Measurements from ENCODE around the gene RASD2. TPM values are rescaled to one million over a fixed set of nuclear protein-coding genes. Genes with fewer than 3 reads are reported as not detected.

RASD2 gene
- total RNA-seq, 1 donor: 0.52 TPM

DNA sequence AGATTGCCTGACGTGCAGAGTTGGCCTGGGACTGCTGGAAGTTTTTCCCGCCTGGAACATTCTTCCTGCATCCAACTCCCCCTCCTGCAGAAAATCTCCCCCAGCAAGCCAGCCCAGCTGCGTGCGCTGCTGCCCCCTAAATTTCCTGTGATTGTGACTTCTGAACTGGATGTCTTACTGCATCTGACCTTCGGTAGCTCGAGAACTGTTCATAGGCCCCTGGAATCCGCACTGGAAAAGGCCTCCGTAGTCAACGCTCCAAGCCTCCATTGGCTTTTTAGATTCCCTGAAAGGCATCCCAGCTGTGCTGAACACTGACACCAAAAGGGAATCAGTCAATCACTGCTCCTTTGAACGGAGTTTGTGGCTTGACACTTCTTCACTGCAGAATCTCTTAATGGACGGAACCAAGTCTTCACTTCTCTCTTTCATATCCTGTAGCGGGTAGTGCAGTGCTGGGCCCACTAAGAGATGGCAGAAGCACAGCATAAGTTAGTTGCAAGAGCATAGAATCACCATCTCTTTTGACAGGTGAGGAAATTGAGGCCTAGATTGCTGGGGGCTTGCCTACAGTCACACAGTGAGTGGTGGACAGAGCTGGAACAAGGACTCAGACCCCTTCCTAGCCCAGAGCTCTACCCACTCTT is 14.2 kb upstream of the RASD2 start:
- no peaks in the 10 kb centered on the region for H3K9me3 ChIP-seq (ENCODE audit: low read depth, low read length)
- H3K4me1 ChIP-seq (ENCODE audit: insufficient read depth, low read length): no peaks in the 10 kb centered on the region
- H3K27me3 ChIP-seq (ENCODE audit: insufficient read depth, low read length): no peaks in the 10 kb centered on the region
- H3K4me3 ChIP-seq (ENCODE audit: low read length): no peak overlapping the region

DNA sequence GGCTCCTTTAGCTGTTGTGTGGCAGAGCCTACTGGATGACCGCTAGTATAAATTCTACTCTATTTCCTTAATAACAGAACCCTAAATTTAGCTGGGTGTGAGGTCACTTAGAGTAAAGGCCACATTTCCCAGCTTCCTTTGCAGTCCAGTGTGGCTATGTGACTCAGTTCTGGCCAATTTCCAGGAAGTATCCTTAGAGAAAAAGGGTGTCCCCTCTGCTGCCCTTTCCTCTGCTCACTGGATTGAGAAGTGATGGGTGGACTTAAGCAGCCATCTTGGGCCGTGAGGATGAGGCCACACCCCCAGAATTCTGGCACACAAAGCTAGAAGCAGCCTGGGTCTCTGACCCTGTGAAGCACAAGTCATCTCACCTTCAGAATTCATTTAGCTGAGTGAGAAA is 11.7 kb upstream of the RASD2 start:
- Histone ChIP-seq H3K4me1 (ENCODE audit: insufficient read depth, low read length) (no peaks in the 10 kb centered on the region), H3K9me3 (ENCODE audit: low read depth, low read length) (no peaks in the 10 kb centered on the region), H3K27me3 (ENCODE audit: insufficient read depth, low read length) (no peaks in the 10 kb centered on the region), H3K4me3 (ENCODE audit: low read length) (no peak overlapping the region)

DNA sequence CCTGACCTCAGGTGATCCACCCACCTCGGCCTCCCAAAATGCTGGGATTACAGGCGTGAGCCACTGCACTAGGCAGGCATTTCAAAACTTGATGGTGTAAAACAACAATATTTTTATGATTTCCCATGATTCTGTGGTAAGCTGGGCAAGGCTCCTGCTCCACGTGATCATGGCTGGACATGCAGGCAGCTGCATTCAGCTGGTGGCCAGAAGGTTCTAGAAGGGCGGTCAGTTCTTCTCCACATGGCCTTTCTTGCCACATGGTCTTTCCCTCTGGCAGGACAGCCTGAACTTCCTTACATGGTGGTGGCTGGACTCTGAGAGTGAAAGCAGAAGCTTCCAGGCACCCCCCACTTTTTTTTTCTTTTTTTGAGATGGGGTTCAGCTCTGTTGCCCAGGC is 9.9 kb upstream of the RASD2 start:
- H3K4me3 ChIP-seq (ENCODE audit: low read length): no peak overlapping the region
- H3K27me3 ChIP-seq (ENCODE audit: insufficient read depth, low read length): no peaks in the 10 kb centered on the region
- H3K4me1 ChIP-seq (ENCODE audit: insufficient read depth, low read length): no peaks in the 10 kb centered on the region
- no peaks in the 10 kb centered on the region for H3K9me3 ChIP-seq (ENCODE audit: low read depth, low read length)

DNA sequence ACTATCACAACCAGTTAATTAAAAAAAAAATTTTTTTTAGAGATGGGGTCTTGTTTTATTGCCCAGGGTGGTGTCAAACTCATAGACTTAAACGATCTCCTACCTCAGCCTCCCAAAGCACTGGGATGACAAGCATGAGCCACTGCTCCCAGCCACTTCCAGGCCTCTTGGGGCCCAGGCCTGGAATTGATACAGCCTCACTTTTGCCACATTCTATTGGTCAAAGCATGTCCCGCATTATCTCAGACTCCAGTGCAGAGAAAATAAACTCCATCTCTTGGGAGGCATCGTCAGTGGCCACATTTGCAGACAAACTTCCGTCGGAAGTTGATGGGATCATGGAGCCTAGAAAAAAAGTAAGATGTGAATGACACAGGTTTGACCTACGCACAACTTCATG is 9.4 kb upstream of the RASD2 start:
- no peaks in the 10 kb centered on the region for H3K4me1 ChIP-seq (ENCODE audit: insufficient read depth, low read length)
- H3K4me3 ChIP-seq (ENCODE audit: low read length): no peak overlapping the region
- no peaks in the 10 kb centered on the region for H3K9me3 ChIP-seq (ENCODE audit: low read depth, low read length)
- no peaks in the 10 kb centered on the region for H3K27me3 ChIP-seq (ENCODE audit: insufficient read depth, low read length)

DNA sequence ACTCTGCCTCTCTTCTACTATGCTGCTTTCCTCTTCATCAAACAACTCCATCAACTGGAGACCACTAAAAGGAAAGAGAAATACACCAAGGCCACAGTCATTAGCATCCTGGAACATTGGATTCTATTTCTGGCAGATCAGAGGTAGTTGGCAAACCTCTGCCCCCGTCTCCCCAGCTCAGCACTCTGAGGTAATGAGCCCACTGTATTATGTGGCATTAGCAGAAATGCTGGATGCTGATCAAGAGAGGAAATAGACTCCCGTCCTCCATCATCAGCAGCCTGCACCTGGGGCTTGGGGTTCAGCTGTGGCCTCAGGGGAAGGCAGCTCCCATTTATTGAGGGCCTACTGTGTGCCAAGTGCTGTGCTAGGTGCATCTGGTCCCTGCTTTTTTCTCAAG is 9.0 kb upstream of the RASD2 start:
- Histone ChIP-seq H3K27me3 (ENCODE audit: insufficient read depth, low read length) (no peaks in the 10 kb centered on the region), H3K4me1 (ENCODE audit: insufficient read depth, low read length) (no peaks in the 10 kb centered on the region), H3K4me3 (ENCODE audit: low read length) (no peak overlapping the region), H3K9me3 (ENCODE audit: low read depth, low read length) (no peaks in the 10 kb centered on the region)

DNA sequence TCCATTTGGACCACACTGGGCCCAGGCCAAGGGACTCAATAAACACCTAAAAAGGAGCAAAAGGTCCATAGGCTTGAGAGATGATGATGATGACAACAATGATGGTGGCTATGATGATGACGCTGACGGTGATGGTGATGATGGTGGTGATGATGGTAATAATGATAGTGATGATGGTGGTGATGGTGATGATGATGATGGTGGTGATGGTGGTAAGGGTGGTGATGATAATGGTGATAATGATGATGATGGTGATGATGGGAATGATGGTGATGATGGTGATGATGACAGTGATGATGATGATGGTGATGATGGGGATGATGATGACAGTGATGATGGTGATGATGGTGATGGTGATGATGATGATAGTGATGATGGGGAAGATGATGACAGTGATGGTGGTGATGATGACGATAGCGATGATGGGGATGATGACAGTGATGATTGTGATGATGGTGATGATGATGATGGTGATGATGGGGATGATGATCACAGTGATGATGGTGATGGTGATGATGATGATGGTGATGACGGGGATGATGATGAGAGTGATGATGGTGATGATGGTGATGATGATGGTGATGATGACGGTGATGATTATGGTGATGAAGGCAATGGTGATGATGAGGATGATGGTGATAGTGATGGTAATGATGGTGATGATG is 7.1 kb upstream of the RASD2 start:
- no peaks in the 10 kb centered on the region for H3K4me1 ChIP-seq (ENCODE audit: insufficient read depth, low read length)
- H3K27me3 ChIP-seq (ENCODE audit: insufficient read depth, low read length): no peaks in the 10 kb centered on the region
- no peak overlapping the region for H3K4me3 ChIP-seq (ENCODE audit: low read length)
- no peaks in the 10 kb centered on the region for H3K9me3 ChIP-seq (ENCODE audit: low read depth, low read length)

DNA sequence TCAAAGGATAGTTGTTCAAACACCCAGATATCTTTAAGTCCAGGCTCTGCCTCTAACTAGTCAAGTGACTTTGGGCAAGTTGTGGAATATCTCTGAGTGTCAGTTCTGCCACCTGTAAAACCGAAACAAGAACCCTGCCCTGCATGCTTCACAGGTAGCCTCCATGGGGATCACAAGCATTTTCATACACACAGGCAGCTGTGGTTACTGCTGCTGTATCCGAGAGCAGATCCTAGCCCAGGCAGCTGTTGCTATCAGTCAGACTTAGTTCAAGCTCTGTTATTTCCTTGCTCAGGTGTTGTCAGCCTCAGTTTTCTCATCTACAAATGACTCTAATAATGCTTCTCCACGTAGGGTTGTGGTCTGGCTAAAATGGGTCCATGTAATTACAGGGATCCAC is 6.5 kb upstream of the RASD2 start:
- Histone ChIP-seq H3K4me3 (ENCODE audit: low read length) (no peak overlapping the region), H3K9me3 (ENCODE audit: low read depth, low read length) (no peaks in the 10 kb centered on the region), H3K4me1 (ENCODE audit: insufficient read depth, low read length) (no peaks in the 10 kb centered on the region), H3K27me3 (ENCODE audit: insufficient read depth, low read length) (peaks cover 5% of the 10 kb centered on the region)

DNA sequence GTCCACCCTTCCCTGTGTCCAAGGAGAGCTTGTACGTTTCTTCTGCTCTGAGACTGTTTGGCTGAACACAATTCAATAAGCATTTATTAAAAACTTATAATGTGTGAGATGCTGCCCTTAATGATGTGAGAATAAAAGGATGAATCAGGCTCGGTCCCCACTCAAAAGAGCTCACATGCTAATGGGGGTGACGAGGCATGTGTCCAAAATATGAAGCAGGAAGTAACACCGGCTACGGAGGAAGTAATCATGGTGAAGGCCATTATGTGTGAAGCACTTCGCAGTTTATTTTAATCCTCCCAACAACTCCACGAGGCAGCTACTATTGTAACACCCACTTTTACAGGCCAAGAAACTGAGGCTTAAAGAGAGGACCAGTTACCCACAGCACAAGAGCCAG is 3.4 kb upstream of the RASD2 start:
- peaks cover 25% of the 10 kb centered on the region for H3K27me3 ChIP-seq (ENCODE audit: insufficient read depth, low read length)
- H3K4me3 ChIP-seq (ENCODE audit: low read length): no peak overlapping the region
- H3K4me1 ChIP-seq (ENCODE audit: insufficient read depth, low read length): peaks cover 18% of the 10 kb centered on the region
- H3K9me3 ChIP-seq (ENCODE audit: low read depth, low read length): no peaks in the 10 kb centered on the region

DNA sequence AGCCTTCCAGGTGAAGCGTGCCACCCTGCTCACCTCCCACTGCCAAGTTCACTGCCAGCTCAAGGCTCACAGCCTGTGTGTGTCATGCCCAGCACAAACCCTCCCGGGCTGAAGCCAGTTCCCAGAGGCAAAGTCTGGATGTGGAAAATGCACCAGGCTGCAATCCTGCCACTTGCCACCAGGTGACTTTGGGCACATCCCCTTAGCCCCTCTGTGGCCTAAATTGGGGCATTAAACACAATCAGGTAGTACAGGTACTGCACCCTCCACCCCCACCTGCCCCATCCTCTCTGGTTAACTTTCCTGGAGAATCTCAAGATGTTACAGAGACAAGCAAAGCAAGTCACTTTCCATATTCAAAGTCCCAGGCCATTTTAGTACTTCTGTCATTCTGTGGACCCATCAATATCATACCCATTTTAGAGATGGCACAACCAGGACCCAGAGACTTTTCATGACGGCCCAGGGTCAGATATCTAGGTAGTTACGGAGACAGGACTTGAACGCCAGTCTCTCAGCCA is 1.8 kb upstream of the RASD2 start:
- no peaks in the 10 kb centered on the region for H3K9me3 ChIP-seq (ENCODE audit: low read depth, low read length)
- no peak overlapping the region for H3K4me3 ChIP-seq (ENCODE audit: low read length)
- H3K27me3 ChIP-seq (ENCODE audit: insufficient read depth, low read length): peaks cover 27% of the 10 kb centered on the region
- peaks cover 18% of the 10 kb centered on the region for H3K4me1 ChIP-seq (ENCODE audit: insufficient read depth, low read length)

DNA sequence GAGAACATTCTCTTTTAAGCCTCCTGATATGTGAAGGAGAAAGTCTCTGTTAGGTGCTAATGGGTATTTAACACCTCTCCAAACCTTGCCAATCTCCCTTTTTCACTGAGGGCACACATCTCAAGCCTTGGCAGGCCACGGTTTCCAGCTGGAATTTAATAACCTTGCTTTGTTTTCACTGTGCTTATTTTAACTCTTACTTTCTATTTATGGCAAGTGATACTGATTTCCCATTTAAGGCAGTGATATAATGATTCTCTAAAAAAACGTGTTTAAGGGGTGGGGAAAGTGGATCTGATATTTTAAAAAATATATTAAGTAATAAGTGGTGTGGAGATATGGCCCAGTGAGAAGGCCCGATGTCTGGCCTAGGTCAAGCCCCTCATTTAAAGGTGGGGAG is 1.1 kb upstream of the RASD2 start:
- Histone ChIP-seq H3K4me3 (ENCODE audit: low read length) (no peak overlapping the region), H3K27me3 (ENCODE audit: insufficient read depth, low read length) (peaks cover 27% of the 10 kb centered on the region), H3K4me1 (ENCODE audit: insufficient read depth, low read length) (peaks cover 18% of the 10 kb centered on the region), H3K9me3 (ENCODE audit: low read depth, low read length) (no peaks in the 10 kb centered on the region)

DNA sequence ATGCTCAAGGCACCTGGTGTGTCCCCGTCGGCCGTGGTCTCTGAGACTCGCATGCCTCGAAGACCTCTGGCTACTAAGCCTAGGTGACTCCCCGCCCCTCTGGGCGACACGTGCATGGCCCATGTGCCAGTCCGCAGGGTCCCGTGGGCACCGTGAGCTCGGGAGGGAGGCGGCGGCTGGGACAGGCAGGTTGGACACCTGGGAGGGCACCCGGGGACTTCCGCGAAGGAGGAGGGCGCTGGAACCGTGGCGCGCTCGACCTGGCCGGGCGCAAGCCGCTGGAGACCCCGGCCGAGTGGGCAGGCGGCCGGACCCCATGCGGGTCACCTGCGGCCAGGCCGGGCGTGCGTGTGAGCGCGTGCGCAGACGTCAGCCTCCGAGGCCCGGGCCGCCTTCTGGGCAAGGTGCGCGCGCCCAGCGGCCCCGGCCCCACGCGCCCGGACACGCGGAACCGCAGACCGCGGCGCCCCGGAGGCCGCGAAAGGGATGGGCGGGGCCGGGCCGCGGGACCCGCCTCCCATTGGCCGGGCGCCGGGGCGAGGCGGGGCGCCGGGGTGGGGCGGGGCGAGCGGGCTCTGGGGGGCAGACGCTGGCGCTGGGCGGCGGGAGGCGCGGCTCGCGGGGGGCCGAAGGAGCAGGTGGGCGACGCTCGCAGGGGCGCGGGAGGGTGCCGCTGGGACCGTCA is 579 bp upstream of the RASD2 start:
- Histone ChIP-seq H3K9me3 (ENCODE audit: low read depth, low read length) (no peaks in the 10 kb centered on the region), H3K4me1 (ENCODE audit: insufficient read depth, low read length) (peaks cover 18% of the 10 kb centered on the region), H3K27me3 (ENCODE audit: insufficient read depth, low read length) (peaks cover 27% of the 10 kb centered on the region), H3K4me3 (ENCODE audit: low read length) (peak overlapping the region; percentile 20)

DNA sequence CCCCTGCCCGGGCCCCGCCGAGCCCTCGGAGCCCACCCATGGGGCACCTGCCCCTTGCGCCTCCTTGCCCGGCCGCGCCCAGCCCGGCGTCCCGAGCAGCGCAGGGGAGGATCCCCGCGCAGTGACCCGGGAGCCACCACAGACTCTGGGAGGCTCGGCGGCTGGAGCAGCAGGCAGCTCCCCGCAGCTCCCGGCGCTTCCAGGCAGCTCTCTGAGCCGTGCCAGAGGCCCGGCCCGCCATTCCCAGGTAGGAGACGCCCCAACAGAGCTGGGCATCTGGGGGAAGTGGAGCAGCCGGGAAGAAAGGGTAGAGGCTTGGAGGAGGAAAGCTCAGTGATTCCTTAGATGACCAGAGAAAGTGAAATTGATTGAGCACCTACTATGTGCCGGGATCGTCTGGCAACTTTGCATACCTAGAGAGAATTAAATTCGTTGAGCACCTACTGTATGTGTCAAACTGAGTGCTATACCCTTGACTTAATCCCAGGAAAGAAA is 670 bp downstream of the RASD2 start:
- no peak overlapping the region for H3K4me3 ChIP-seq (ENCODE audit: low read length)
- H3K9me3 ChIP-seq (ENCODE audit: low read depth, low read length): no peaks in the 10 kb centered on the region
- H3K27me3 ChIP-seq (ENCODE audit: insufficient read depth, low read length): peaks cover 27% of the 10 kb centered on the region
- peaks cover 18% of the 10 kb centered on the region for H3K4me1 ChIP-seq (ENCODE audit: insufficient read depth, low read length)

DNA sequence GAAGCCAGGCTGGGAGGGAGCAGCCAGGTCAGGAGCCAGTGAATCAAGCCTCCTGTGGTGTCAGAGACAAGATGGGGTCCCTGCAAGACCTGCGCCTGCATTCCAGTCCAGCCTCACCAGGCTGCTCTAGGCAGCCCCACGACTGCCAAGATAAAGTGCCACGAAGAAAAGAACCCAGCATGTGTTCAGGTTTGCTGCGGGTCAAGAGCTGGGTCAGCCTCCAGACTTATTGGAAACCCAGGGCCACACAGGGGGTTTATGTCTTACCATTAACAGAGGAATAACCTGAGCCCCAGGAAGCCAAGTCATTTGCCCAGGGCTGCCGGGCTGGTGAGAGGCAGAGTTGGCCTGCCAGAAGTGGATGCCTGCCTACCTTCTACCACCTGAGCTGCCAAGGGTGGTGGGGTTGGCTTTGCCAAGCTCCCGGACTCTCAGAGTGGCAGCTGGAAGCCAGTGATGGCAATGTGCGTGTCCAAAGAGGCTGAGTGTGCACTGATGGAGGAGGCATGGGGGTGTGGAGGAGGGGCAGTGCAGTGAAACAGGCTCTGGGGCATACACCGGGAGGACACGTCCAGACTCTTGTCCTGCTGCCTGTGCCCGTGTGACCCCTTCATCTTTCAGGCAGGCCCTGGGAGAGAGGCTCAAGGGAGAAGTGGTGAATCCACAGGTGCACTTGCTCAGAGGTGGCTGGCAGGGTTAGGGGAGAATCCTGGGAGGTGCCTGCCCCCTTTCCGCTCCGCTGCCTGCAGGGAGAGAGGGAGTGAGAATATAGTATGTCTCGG is 1.7 kb downstream of the RASD2 start:
- H3K4me3 ChIP-seq (ENCODE audit: low read length): no peak overlapping the region
- no peaks in the 10 kb centered on the region for H3K9me3 ChIP-seq (ENCODE audit: low read depth, low read length)
- H3K27me3 ChIP-seq (ENCODE audit: insufficient read depth, low read length): peaks cover 27% of the 10 kb centered on the region

DNA sequence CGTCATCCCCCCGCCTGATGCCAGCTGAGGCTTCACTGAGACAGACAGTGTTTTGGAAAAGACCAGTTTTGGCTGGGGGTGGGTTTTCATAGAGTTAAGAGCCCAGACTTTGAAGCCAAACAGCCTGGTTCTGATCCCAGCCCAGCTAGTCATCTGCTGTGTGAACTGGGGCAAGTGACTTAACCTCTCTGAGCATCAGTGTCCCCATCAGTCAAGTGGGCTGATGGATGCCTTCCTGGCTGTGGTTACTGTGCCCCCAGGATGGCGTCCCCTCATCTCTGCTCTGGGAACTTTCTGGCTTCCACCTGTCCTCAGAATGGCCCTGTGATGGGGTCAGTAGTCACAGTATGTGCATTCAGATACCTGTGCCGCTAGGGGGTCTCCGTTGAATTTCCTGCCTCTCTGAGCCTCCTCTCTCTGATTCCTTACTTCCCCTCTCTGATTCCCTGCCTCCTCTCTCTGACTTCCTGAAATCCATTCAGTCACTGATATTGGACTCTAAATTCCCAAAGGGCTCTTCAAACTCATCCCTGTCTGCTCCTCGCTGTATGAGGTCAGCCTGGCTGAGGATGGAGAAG is 2.4 kb downstream of the RASD2 start:
- H3K27me3 ChIP-seq (ENCODE audit: insufficient read depth, low read length): peaks cover 27% of the 10 kb centered on the region

More for the DNA sequence above, 1.7 kb downstream of the RASD2 start:
- peaks cover 18% of the 10 kb centered on the region for H3K4me1 ChIP-seq (ENCODE audit: insufficient read depth, low read length)

More for the DNA sequence above, 2.4 kb downstream of the RASD2 start:
- H3K4me1 ChIP-seq (ENCODE audit: insufficient read depth, low read length): peaks cover 18% of the 10 kb centered on the region
- H3K9me3 ChIP-seq (ENCODE audit: low read depth, low read length): no peaks in the 10 kb centered on the region
- no peak overlapping the region for H3K4me3 ChIP-seq (ENCODE audit: low read length)
